Neural progenitor cell (in vitro differentiated cells): Measurements from ENCODE around the gene PRKCB. TPM values are rescaled to one million over a fixed set of nuclear protein-coding genes. Genes with fewer than 3 reads are reported as not detected.
A peak's percentile ranks its signal among the peaks of the same experiment; 100 is the strongest.

Source experiments
- DNase-seq: peaks from one replicate; pipeline ENCODE4 v3.0.0-alpha.2; 2016; ENCODE audit warnings: low spot score
- H2AFZ ChIP-seq: fragments of 200-600 bp; sonication (generic); replicated peaks from 2 replicates; pipeline ENCODE4 v1.6.1; 2016; ENCODE audit warnings: antibody characterized with exemption
- H3F3A ChIP-seq: fragments of 200-600 bp; sonication (generic); 2 replicates; pipeline ENCODE4 v1.6.1; 2016; ENCODE audit warnings: antibody characterized with exemption, low read depth
- H3K27ac ChIP-seq: fragments of 200-600 bp; sonication (generic); 2 replicates; pipeline ENCODE4 v1.5.1; 2016; ENCODE audit warnings: mild to moderate bottlenecking
- H3K27me3 ChIP-seq: fragments of 200-600 bp; sonication (generic); 2 replicates; pipeline ENCODE4 v1.6.1; 2016; ENCODE audit warnings: mild to moderate bottlenecking, moderate library complexity
- H3K36me3 ChIP-seq: fragments of 200-600 bp; sonication (generic); 2 replicates; pipeline ENCODE4 v1.5.1; 2016
- H3K4me1 ChIP-seq: fragments of 200-600 bp; sonication (generic); 2 replicates; pipeline ENCODE4 v1.6.1; 2016; ENCODE audit warnings: mixed run types
- H3K4me2 ChIP-seq: fragments of 200-600 bp; sonication (generic); 2 replicates; pipeline ENCODE4 v1.6.1; 2016
- H3K4me3 ChIP-seq: fragments of 200-600 bp; sonication (generic); 2 replicates; pipeline ENCODE4 v1.5.1; 2016
- H3K79me2 ChIP-seq: fragments of 200-600 bp; sonication (generic); 2 replicates; pipeline ENCODE4 v1.6.1; 2016; ENCODE audit warnings: low read depth
- H3K9ac ChIP-seq: fragments of 200-600 bp; sonication (generic); 2 replicates; pipeline ENCODE4 v1.6.1; 2016
- H3K9me3 ChIP-seq: fragments of 200-600 bp; sonication (generic); 2 replicates; pipeline ENCODE4 v1.5.1; 2016; ENCODE audit warnings: low read depth
- H4K20me1 ChIP-seq: fragments of 200-600 bp; sonication (generic); 2 replicates; pipeline ENCODE4 v1.6.1; 2016; ENCODE audit warnings: low read depth
- H3K27ac Mint-ChIP-seq: 3 replicates; pipeline ENCODE4 v1.8.0; 2021; ENCODE audit warnings: mixed read lengths
- H3K27me3 Mint-ChIP-seq: 2 replicates; pipeline ENCODE4 v1.8.0; 2022; ENCODE audit warnings: low read depth, mild to moderate bottlenecking, inconsistent platforms, moderate library complexity, mixed read lengths; ENCODE audit not compliant: insufficient read depth
- H3K36me3 Mint-ChIP-seq: 3 replicates; pipeline ENCODE4 v1.8.0; 2021; ENCODE audit warnings: mixed read lengths
- H3K4me1 Mint-ChIP-seq: 3 replicates; pipeline ENCODE4 v1.8.0; 2021; ENCODE audit warnings: mixed read lengths
- H3K4me3 Mint-ChIP-seq: 3 replicates; pipeline ENCODE4 v1.8.0; 2021; ENCODE audit warnings: mild to moderate bottlenecking, moderate library complexity, mixed read lengths
- H3K9me3 Mint-ChIP-seq: 3 replicates; pipeline ENCODE4 v1.8.0; 2020; ENCODE audit warnings: mixed read lengths
- EZH2 ChIP-seq: fragments of 200-600 bp; sonication (generic); IDR thresholded peaks from 2 replicates; pipeline ENCODE4 v1.6.1; 2017; ENCODE audit warnings: antibody characterized with exemption, mild to moderate bottlenecking, moderate library complexity
- EZH2phosphoT487 ChIP-seq: fragments of 200-600 bp; sonication (generic); IDR thresholded peaks from 2 replicates; pipeline ENCODE4 v1.6.1; 2017; ENCODE audit warnings: antibody characterized with exemption
- total RNA-seq: library from RNA; depleted of rRNA; stranded (reverse); fragments of >200 nt; gene quantifications from 2 replicates; pipeline ENCODE4 v1.2.3, GENCODE V29; 2015; ENCODE audit warnings: low replicate concordance
- TF ChIP-seq, protein P1 (sequence below): fragments of 200-600 bp; sonication (generic); IDR thresholded peaks from 2 replicates; pipeline ENCODE4 v1.5.1; 2017; ENCODE audit warnings: antibody characterized with exemption, mild to moderate bottlenecking

The PRKCB gene
- total RNA-seq, 1 donor from 2014 or later: 9.5 TPM

DNA sequence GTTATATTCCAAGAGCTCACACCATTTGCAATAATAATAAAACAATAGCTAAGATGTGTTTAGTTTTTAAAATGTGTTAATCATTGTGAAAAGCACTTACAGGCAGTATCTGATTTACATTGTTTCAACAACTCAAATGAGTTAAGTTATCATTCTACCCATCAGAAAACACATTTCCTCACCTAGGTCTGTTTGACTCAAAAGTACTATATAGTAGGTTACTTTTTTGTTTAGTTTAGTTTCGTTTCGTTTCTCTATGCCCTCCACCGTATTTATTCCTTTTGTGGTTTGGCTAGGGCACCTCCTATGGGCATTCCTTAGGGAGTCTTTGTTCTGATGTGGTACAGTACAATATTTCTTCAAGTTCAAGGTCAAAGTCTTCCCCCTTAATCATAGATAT, 201.6 kb downstream of the PRKCB start:
- DNase-seq: no peak
- Histone ChIP-seq H2AFZ (no peak overlapping the region), H3K4me3 (no peak overlapping the region), H3K27ac (no peak overlapping the region), H3K27me3 (no peaks in the 10 kb centered on the region), H3K36me3 (no peaks in the 10 kb centered on the region), H4K20me1 (no peaks in the 10 kb centered on the region), H3K4me2 (no peak overlapping the region), H3K9me3 (no peaks in the 10 kb centered on the region), H3F3A (no peaks in the 10 kb centered on the region), H3K4me1 (no peaks in the 10 kb centered on the region), H3K79me2 (no peaks in the 10 kb centered on the region), H3K9ac (no peak overlapping the region)
- TF ChIP-seq, protein P1, sequence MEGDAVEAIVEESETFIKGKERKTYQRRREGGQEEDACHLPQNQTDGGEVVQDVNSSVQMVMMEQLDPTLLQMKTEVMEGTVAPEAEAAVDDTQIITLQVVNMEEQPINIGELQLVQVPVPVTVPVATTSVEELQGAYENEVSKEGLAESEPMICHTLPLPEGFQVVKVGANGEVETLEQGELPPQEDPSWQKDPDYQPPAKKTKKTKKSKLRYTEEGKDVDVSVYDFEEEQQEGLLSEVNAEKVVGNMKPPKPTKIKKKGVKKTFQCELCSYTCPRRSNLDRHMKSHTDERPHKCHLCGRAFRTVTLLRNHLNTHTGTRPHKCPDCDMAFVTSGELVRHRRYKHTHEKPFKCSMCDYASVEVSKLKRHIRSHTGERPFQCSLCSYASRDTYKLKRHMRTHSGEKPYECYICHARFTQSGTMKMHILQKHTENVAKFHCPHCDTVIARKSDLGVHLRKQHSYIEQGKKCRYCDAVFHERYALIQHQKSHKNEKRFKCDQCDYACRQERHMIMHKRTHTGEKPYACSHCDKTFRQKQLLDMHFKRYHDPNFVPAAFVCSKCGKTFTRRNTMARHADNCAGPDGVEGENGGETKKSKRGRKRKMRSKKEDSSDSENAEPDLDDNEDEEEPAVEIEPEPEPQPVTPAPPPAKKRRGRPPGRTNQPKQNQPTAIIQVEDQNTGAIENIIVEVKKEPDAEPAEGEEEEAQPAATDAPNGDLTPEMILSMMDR: no peak
- TF ChIP-seq EZH2phosphoT487 (no peak), EZH2 (no peak)
- peaks cover 4% of the 10 kb centered on the region for H3K27me3 Mint-ChIP-seq
- H3K27ac Mint-ChIP-seq: no peak overlapping the region
- no peaks in the 10 kb centered on the region for H3K36me3 Mint-ChIP-seq
- peaks cover 7% of the 10 kb centered on the region for H3K9me3 Mint-ChIP-seq
- no peak overlapping the region for H3K4me3 Mint-ChIP-seq
- H3K4me1 Mint-ChIP-seq: peaks cover 5% of the 10 kb centered on the region

- no peak overlapping the region for H3K4me2 ChIP-seq
- TF ChIP-seq, protein P1: peak; percentile 90
- no peak for TF ChIP-seq EZH2
- Mint-ChIP-seq H3K36me3 (no peaks in the 10 kb centered on the region), H3K4me1 (peaks cover 8% of the 10 kb centered on the region), H3K4me3 (no peak overlapping the region), H3K27me3 (peaks cover 3% of the 10 kb centered on the region), H3K9me3 (no peaks in the 10 kb centered on the region), H3K27ac (no peak overlapping the region)
- no peaks in the 10 kb centered on the region for H3K36me3 ChIP-seq
- no peaks in the 10 kb centered on the region for H3K9me3 ChIP-seq
- peaks cover 7% of the 10 kb centered on the region for H3F3A ChIP-seq
- no peak overlapping the region for H2AFZ ChIP-seq
- peak; percentile 82 for DNase-seq
- no peak overlapping the region for H3K9ac ChIP-seq
- no peak overlapping the region for H3K4me3 ChIP-seq
- H3K4me1 ChIP-seq: no peaks in the 10 kb centered on the region
- no peak overlapping the region for H3K27ac ChIP-seq
- H4K20me1 ChIP-seq: peaks cover 11% of the 10 kb centered on the region
- no peaks in the 10 kb centered on the region for H3K27me3 ChIP-seq
- no peaks in the 10 kb centered on the region for H3K79me2 ChIP-seq
Measured at GRCh38 chr16:24041834-24042631, 206.2 kb downstream of the PRKCB start.

GRCh38 chr16:24044467-24044866, 208.7 kb downstream of the PRKCB start:
- H3K27ac ChIP-seq: no peak overlapping the region
- peaks cover 11% of the 10 kb centered on the region for H4K20me1 ChIP-seq
- H2AFZ ChIP-seq: no peak overlapping the region
- Mint-ChIP-seq H3K36me3 (no peaks in the 10 kb centered on the region), H3K4me3 (no peak overlapping the region), H3K27ac (no peak overlapping the region), H3K4me1 (peaks cover 8% of the 10 kb centered on the region), H3K27me3 (peaks cover 5% of the 10 kb centered on the region), H3K9me3 (no peaks in the 10 kb centered on the region)
- H3K4me3 ChIP-seq: no peak overlapping the region
- no peak overlapping the region for H3K4me2 ChIP-seq
- TF ChIP-seq, protein P1: no peak
- TF ChIP-seq EZH2phosphoT487 (no peak), EZH2 (no peak)
- H3F3A ChIP-seq: peaks cover 7% of the 10 kb centered on the region
- H3K4me1 ChIP-seq: no peaks in the 10 kb centered on the region
- no peaks in the 10 kb centered on the region for H3K9me3 ChIP-seq
- no peaks in the 10 kb centered on the region for H3K36me3 ChIP-seq
- H3K79me2 ChIP-seq: no peaks in the 10 kb centered on the region
- no peak for DNase-seq
- no peak overlapping the region for H3K9ac ChIP-seq
- H3K27me3 ChIP-seq: no peaks in the 10 kb centered on the region
